ENCODE results near the gene SGO1.

SGO1 gene

DNA sequence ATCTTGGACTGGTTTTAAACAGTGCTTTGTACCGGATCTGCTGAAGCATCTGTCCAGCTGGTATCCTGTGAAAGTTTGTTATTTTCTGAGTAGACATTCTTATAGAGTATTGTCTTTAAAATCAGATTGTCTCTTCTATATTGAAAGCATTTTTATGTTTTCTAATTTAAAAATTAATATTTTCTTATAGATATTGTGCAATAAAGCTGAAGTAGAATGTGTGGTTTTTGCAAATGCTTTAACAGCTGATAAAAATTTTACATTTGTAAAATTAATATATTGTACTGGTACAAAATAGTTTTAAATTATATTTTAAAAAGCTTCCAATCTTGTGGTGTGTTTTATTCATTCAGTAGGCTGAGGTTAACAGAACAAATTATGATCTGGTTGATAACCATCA lies 31.9 kb downstream of the SGO1 start:
- FAIRE-seq: peak; percentile 58

DNA sequence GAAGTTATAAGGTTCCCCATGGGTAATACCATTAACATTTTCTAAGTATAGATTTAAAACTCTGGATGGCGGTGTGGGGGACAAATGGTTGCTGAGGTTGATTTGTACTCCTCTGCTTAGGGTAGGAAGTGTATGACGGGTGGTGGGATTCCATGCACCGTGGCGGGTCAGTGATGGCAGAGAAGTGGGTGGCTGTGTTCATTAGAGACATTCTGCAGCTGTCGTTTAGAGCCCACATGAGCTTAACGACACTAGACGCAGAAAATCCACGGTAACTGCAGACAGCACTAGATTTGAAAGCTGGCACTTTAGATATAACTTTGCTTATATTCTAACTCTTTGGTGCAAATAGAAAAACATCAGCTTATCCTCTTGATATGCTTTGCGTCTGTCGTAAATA lies 37.5 kb downstream of the SGO1 start:
- no peak for FAIRE-seq

DNA sequence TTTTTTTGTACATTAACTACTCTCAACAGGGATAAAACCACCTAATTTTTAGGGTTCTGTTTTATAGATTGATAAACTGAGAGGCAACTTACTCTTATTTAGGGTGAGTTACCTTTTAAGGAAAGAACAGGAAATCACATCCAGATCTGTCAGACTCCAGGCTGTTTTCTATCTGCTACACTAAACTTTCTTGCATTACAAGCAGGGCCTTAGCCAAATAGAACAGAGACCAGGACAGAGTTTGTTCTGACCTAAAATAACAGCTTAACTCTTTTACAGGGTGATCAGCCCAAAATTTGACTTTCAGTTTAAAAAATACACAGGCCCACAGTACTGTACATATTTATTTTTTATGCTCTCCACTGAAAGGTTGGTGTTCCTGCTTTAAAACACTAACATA lies 38.6 kb downstream of the SGO1 start:
- no peak for FAIRE-seq

- FAIRE-seq: no peak
Measured at GRCh38 chr3:20146301-20146700, 39.7 kb downstream of the SGO1 start.

- no peak for FAIRE-seq
Measured at GRCh38 chr3:20145874-20146273, 40.1 kb downstream of the SGO1 start.

- FAIRE-seq: no peak
Measured at GRCh38 chr3:20143519-20143918, 42.5 kb downstream of the SGO1 start.

DNA sequence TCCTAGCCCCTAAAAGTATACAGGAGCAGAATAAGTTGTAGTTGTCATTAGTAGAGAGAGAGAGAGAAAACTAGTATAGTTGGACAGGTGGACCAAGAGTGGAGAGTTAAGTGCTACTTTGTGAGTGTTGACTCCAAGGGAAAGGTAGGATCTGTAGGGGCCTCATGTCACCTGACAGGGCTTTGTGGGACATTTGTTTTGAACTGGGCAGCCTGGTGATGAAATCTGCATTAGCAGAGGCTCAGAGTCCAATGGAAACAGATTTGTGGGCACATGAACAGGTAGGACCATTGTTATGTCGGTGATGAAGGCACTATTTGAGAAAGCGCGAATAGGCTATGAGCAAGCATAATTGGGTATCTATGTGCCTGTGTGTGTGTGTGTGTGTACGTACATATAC lies 43.5 kb downstream of the SGO1 start:
- FAIRE-seq: no peak

GRCh38 chr3:20141851-20142250 lies 44.2 kb downstream of the SGO1 start:
- no peak for FAIRE-seq

- FAIRE-seq: no peak
Measured at GRCh38 chr3:20141316-20141715, 44.7 kb downstream of the SGO1 start.

DNA sequence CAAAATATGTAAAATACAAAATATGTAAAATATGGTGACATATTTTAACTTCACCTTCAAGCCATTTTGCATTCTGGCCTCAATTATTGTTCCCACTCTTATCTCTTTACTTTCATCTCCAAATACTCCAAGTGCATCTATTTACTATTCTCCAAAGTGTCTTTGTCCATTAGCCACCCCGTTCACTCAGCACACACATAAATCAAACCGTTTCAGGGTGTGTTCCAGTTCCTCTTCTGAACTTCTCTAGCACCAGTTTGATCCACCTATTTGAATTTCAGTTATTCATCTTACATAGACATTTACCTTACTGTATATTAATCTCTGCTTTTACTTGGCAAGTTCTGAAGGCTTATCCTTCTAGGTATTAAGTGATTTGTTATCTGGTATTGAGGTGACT lies 45.1 kb downstream of the SGO1 start:
- FAIRE-seq: no peak

DNA sequence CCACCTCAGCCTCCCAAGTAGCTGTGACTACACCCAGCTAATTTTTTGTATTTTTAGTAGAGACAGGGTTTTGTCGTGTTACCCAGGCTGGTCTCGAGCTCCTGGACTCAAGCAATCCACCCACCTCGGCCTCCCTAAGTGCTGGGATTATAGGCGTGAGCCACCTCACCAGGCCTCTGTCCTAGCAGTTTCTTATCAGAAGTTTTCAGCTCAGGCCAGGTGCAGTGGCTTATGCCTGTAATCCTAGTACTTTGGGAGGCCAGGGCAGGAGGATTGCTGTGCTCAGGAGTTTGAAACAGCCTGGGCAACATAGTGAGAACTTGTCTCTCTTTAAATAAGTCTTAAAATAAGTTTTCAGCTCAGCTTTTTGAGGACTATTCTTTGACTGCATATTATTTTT lies 48.4 kb downstream of the SGO1 start:
- FAIRE-seq: no peak

GRCh38 chr3:20136231-20136630 lies 49.8 kb downstream of the SGO1 start:
- FAIRE-seq: peak; percentile 21

- peak; percentile 77 for FAIRE-seq
Measured at GRCh38 chr3:20130106-20130505, 55.9 kb downstream of the SGO1 start.

GRCh38 chr3:20128358-20128757 lies 57.6 kb downstream of the SGO1 start:
- FAIRE-seq: no peak

DNA sequence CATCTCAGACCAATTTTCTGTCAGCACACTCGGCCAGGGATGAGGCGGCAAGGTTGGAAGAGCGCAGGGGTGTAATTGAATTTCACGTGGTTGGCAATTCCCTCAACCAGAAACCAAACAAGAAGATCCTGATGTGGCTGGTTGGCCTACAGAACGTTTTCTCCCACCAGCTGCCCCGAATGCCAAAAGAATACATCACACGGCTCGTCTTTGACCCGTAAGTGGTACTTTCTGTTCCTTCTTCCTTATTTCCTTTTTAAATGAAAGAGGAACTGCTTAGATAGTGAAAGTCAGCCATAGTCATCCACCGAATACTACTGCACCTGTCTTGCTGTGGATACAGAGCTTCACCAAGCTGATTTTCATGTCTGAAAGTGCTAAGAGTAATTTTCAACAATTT lies 60.1 kb downstream of the SGO1 start:
- FAIRE-seq: no peak

- no peak for FAIRE-seq
Measured at GRCh38 chr3:20125289-20125688, 60.7 kb downstream of the SGO1 start.

DNA sequence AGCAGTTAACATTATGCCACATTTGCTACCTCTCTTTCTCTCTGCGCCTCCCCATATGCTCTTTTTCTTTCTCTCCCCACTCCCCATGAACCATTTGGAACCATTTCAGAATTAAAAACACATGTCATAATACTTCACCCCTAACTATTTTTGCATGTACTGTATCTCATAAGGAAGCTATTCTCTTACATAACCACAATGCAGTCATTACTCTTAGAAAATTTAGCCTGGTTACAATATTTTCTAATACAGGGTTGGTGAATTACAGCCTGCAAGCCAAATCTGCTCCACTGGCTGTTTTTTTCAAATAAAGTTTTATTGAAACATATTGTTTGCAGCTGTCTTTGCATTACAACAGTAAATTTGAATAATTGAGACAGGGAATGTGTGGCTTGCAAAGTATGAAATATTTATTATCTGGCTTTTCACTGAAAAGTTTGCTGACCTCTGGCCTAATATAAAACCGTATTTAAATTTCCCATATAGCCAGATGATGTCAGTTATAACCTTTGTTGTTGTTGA lies 62.8 kb downstream of the SGO1 start:
- FAIRE-seq: no peak

DNA sequence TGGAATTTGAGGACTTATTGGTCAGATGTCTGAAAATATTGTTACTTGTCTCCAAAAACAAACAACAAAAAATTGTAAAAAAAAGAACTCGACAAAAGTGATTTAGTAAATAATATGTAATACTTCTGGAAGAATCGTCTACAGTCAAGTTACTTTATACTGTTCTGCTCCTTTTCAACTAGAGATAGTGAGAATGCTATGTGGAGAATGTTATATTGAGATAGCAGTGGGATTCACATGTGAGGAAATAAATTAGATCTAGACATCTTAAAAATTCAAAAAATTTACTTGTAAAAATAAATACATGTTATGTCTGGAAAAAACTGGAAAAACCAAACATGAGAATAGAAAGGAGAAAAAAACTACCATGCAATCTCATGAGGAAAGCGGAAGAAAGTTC lies 64.9 kb downstream of the SGO1 start:
- no peak for FAIRE-seq

Data from islet of Langerhans (tissue), 1 donor.